HFFc6 (cell line): ENCODE measurements around the gene FYN. TPM values are rescaled to one million over a fixed set of nuclear protein-coding genes. Genes with fewer than 3 reads are reported as not detected.
A peak's percentile ranks its signal among the peaks of the same experiment; 100 is the strongest.

ENCODE experiments used
- DNase-seq: peaks from one replicate; pipeline ENCODE4 v3.0.0-alpha.2; 2018
- H3K27ac Mint-ChIP-seq: 2 replicates; pipeline ENCODE4 v1.8.0; 2020; ENCODE audit warnings: mild to moderate bottlenecking, mixed read lengths
- H3K27me3 Mint-ChIP-seq: 2 replicates; pipeline ENCODE4 v1.8.0; 2021; ENCODE audit warnings: mild to moderate bottlenecking, moderate library complexity, mixed read lengths; ENCODE audit not compliant: insufficient read depth
- H3K36me3 Mint-ChIP-seq: 2 replicates; pipeline ENCODE4 v1.8.0; 2021; ENCODE audit warnings: low read depth, mixed read lengths
- H3K4me1 Mint-ChIP-seq: 2 replicates; pipeline ENCODE4 v1.8.0; 2020; ENCODE audit warnings: low read depth, mixed read lengths
- H3K4me3 Mint-ChIP-seq: 2 replicates; pipeline ENCODE4 v1.8.0; 2020; ENCODE audit warnings: mild to moderate bottlenecking, moderate library complexity, mixed read lengths
- H3K9me3 Mint-ChIP-seq: 2 replicates; pipeline ENCODE4 v1.8.0; 2020; ENCODE audit warnings: mild to moderate bottlenecking, mixed read lengths
- CTCF ChIP-seq: fragments of 200-600 bp; sonication (generic); IDR thresholded peaks from 2 replicates; pipeline ENCODE4 v1.5.0; 2021; ENCODE audit warnings: antibody characterized with exemption, mild to moderate bottlenecking
- total RNA-seq, 6 experiments: library from RNA; stranded (reverse); fragmentation: NEBNext Ultra II Directional; extraction: Animal tissue kit (Norgen Biotek cat#: 25700); gene quantifications; 2 replicates in 1 of 6; 3 replicates in 5 of 6; pipeline ENCODE4 v1.2.3, GENCODE V29; 2021

The FYN gene
- total RNA-seq, 6 experiments from 2014 or later, result 41.5 to 59.9 (median 49.7) TPM

GRCh38 chr6:111900735-111901134 lies 27.5 kb upstream of the FYN start:
- no peaks in the 10 kb centered on the region for H3K9me3 Mint-ChIP-seq
- no peaks in the 10 kb centered on the region for H3K4me1 Mint-ChIP-seq
- H3K36me3 Mint-ChIP-seq, result no peaks in the 10 kb centered on the region
- H3K27ac Mint-ChIP-seq, result no peak overlapping the region
- no peak for TF ChIP-seq CTCF
- DNase-seq, result no peak
- H3K4me3 Mint-ChIP-seq, result no peak overlapping the region
- H3K27me3 Mint-ChIP-seq, result no peaks in the 10 kb centered on the region

GRCh38 chr6:111899531-111899930 lies 26.3 kb upstream of the FYN start:
- no peak overlapping the region for H3K4me3 Mint-ChIP-seq
- peaks cover 8% of the 10 kb centered on the region for H3K4me1 Mint-ChIP-seq
- no peaks in the 10 kb centered on the region for H3K27me3 Mint-ChIP-seq
- H3K9me3 Mint-ChIP-seq, result no peaks in the 10 kb centered on the region
- no peaks in the 10 kb centered on the region for H3K36me3 Mint-ChIP-seq
- DNase-seq, result no peak
- no peak for TF ChIP-seq CTCF
- no peak overlapping the region for H3K27ac Mint-ChIP-seq

DNA sequence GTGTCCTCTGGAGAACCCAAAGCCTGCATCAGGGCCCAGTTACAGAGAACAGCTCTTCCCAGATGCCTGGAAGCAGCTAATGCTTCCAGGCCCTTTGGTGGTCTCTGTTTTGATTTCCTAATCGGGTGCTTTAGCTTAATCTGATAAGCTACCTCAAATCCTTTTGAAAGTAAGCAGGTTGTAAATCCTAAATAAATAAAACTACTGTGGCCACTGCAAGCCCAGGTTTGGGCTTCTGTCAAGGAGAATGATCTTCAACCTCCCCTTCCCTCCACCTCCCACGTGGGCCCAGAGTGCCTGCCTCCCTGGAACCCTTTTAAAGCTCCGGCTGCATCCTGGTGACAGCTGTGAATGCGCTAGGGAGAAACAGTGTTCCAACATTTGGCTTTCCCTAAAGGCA lies 25.2 kb upstream of the FYN start:
- no peaks in the 10 kb centered on the region for H3K27me3 Mint-ChIP-seq
- H3K4me1 Mint-ChIP-seq, result peaks cover 19% of the 10 kb centered on the region
- no peak for DNase-seq
- no peaks in the 10 kb centered on the region for H3K9me3 Mint-ChIP-seq
- no peak overlapping the region for H3K4me3 Mint-ChIP-seq
- no peak overlapping the region for H3K27ac Mint-ChIP-seq
- H3K36me3 Mint-ChIP-seq, result no peaks in the 10 kb centered on the region
- no peak for TF ChIP-seq CTCF

- Mint-ChIP-seq H3K4me1 (peaks cover 39% of the 10 kb centered on the region), H3K27me3 (no peaks in the 10 kb centered on the region), H3K36me3 (no peaks in the 10 kb centered on the region), H3K9me3 (no peaks in the 10 kb centered on the region), H3K4me3 (no peak overlapping the region), H3K27ac (peak overlapping the region; percentile 73; the same call in 1 of the 2 replicates)
- TF ChIP-seq CTCF, result no peak
- DNase-seq, result no peak
These were observed 21.7 kb upstream of the FYN start for GRCh38 chr6:111894951-111895350.

DNA sequence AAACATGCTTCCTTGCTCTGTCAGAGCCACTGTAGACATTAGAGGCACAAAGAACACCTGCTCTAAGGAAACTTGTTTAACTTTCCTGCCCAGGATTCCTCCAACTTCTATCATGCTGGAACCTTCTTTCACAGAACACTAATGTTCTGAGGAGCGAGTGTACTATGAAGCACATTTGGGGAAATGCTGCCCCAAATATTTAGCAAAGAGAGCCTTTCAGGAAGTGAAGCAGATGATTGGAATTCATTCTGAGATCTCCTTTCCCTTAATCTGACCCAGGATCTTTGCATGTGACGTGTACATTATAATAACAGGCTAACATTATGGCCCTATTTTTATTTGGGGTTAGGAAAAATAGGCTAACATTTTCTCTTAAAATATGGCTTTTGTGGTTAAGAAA lies 21.0 kb upstream of the FYN start:
- TF ChIP-seq CTCF, result no peak
- no peaks in the 10 kb centered on the region for H3K27me3 Mint-ChIP-seq
- no peaks in the 10 kb centered on the region for H3K36me3 Mint-ChIP-seq
- peak; percentile 66 for DNase-seq
- H3K4me3 Mint-ChIP-seq, result peak overlapping the region; percentile 51
- H3K9me3 Mint-ChIP-seq, result no peaks in the 10 kb centered on the region
- H3K27ac Mint-ChIP-seq, result peak overlapping the region; percentile 73
- H3K4me1 Mint-ChIP-seq, result peaks cover 44% of the 10 kb centered on the region

DNA sequence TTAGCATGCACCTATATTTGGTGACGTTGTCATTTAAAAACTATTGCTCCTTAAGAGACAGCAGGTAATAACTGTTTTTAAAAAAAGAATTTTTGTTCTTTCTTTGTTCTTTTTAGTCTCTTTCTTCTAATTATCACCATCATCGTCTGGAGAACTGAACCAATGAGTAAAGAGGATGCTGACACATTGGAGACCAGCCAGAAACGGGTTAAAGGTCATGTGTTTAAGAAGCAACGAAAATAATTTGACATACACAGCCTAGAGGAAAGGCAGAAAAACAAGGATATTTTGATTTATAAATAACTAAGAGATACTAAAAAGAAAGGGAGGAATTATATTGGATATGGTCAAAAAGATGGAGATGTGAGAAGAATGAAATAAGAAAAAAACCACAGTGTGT lies 19.2 kb upstream of the FYN start:
- DNase-seq, result no peak
- Mint-ChIP-seq H3K9me3 (no peaks in the 10 kb centered on the region), H3K36me3 (no peaks in the 10 kb centered on the region), H3K27me3 (no peaks in the 10 kb centered on the region), H3K4me1 (peaks cover 52% of the 10 kb centered on the region), H3K27ac (no peak overlapping the region), H3K4me3 (no peak overlapping the region)
- no peak for TF ChIP-seq CTCF
